Uterus (tissue), 4 donors: ENCODE data around the gene DST. TPM values are rescaled to one million over a fixed set of nuclear protein-coding genes. Genes with fewer than 3 reads are reported as not detected.

Experiments
- DNase-seq, 2 donors: peaks; one replicate each; pipeline ENCODE4 v3.0.0-alpha.2; 2019 to 2020
- H3K27ac ChIP-seq, 2 donors: fragments of 200-600 bp; sonication (generic); 1 replicate in 1 of 2; 2 replicates in 1 of 2; pipeline ENCODE4 v1.5.1; 2016 to 2018
- H3K27me3 ChIP-seq, 2 donors: fragments of 200-600 bp; sonication (generic); one replicate each; pipeline ENCODE4 v1.5.1; 2018 to 2019; ENCODE audit warnings: control low read depth in 1 of 2
- H3K36me3 ChIP-seq, 2 donors: fragments of 200-600 bp; sonication (generic); one replicate each; pipeline ENCODE4 v1.5.1; 2019; ENCODE audit warnings: control low read depth in 1 of 2
- H3K4me1 ChIP-seq, 2 donors: fragments of 200-600 bp; sonication (generic); one replicate each; pipeline ENCODE4 v1.5.1; 2018 to 2019; ENCODE audit warnings: control low read depth in 1 of 2
- H3K4me3 ChIP-seq, 2 donors: fragments of 200-600 bp; sonication (generic); 1 replicate in 1 of 2; 2 replicates in 1 of 2; pipeline ENCODE4 v1.5.1; 2018 to 2019; ENCODE audit warnings: mild to moderate bottlenecking in 1 of 2
- H3K9me3 ChIP-seq, 2 donors: fragments of 200-600 bp; sonication (generic); one replicate each; pipeline ENCODE4 v1.5.1; 2019; ENCODE audit warnings: control low read depth in 1 of 2
- CTCF ChIP-seq, 4 experiments: fragments of 200-600 bp in 2 of 4; fragments of 450-650 bp in 2 of 4; sonication (generic) in 2 of 4; IDR thresholded peaks; one replicate each; pipeline ENCODE4 v1.5.1; 2016 to 2019; ENCODE audit warnings: antibody characterized with exemption in 4 of 4, mild to moderate bottlenecking in 2 of 4, moderate library complexity in 1 of 4
- POLR2A ChIP-seq, 2 donors: fragments of 450-650 bp; IDR thresholded peaks; one replicate each; pipeline ENCODE4 v1.6.1; 2016; ENCODE audit warnings: antibody characterized with exemption in 2 of 2, mild to moderate bottlenecking in 1 of 2, moderate library complexity in 1 of 2
- intact Hi-C: fragments of 100-400 bp; cut with DNase I; formaldehyde crosslinking; loops from one replicate; pipeline ENCODE4 v1.15.1; 2023; ENCODE audit warnings: low total_unique reads
- total RNA-seq, 4 donors: library from RNA; depleted of rRNA in 3 of 4; stranded (reverse); fragments of >200 nt in 3 of 4; gene quantifications; one replicate each; pipeline versions ENCODE4 v1.1.0 to v1.2.4, GENCODE V29; 2014 to 2023
- donor health status: DM: yes; HTN: yes; CAD: no.

The DST gene
- total RNA-seq, 4 donors from 2014 or later: 307 to 809 (median 516) TPM

GRCh38 chr6:56511591-56511990 is 131.1 kb downstream of the DST start:
- Histone ChIP-seq H3K9me3 (no peaks in the 10 kb centered on the region), H3K4me1 (peaks cover 12 to 26% of the 10 kb centered on the region in 2 donors), H3K36me3 (no peaks in the 10 kb centered on the region), H3K27me3 (no peaks in the 10 kb centered on the region), H3K27ac (peak overlapping the region; percentile 39 to 100), H3K4me3 (no peak overlapping the region)
- intact Hi-C loops: no loop called here
- DNase-seq: no peak
- no peak for TF ChIP-seq POLR2A (IDR thresholded peaks at IDR 0.05)

- no peak for TF ChIP-seq CTCF (IDR thresholded peaks at IDR 0.05)
- no peak for TF ChIP-seq POLR2A (IDR thresholded peaks at IDR 0.05)
- intact Hi-C loops: no loop called here
- H3K27me3 ChIP-seq: no peaks in the 10 kb centered on the region
- no peak for DNase-seq
- H3K4me3 ChIP-seq: no peak overlapping the region
- peak overlapping the region; percentile 39 to 100 for H3K27ac ChIP-seq
- no peaks in the 10 kb centered on the region for H3K36me3 ChIP-seq
- H3K9me3 ChIP-seq: no peaks in the 10 kb centered on the region
- peaks cover 12 to 21% of the 10 kb centered on the region in 2 donors for H3K4me1 ChIP-seq
Measured at GRCh38 chr6:56510984-56511531, 131.6 kb downstream of the DST start.

- H3K4me1 ChIP-seq: peaks cover 12 to 21% of the 10 kb centered on the region in 2 donors
- intact Hi-C loops: no loop called here
- H3K9me3 ChIP-seq: no peaks in the 10 kb centered on the region
- no peak overlapping the region for H3K4me3 ChIP-seq
- TF ChIP-seq POLR2A (IDR thresholded peaks at IDR 0.05): no peak
- TF ChIP-seq CTCF (IDR thresholded peaks at IDR 0.05): no peak
- H3K27ac ChIP-seq: peak overlapping the region; percentile 78 to 100
- no peaks in the 10 kb centered on the region for H3K36me3 ChIP-seq
- no peak for DNase-seq
- no peaks in the 10 kb centered on the region for H3K27me3 ChIP-seq
Measured at GRCh38 chr6:56509031-56509430, 133.7 kb downstream of the DST start.

- no peak for DNase-seq
- Histone ChIP-seq H3K27ac (peak overlapping the region; percentile 78 to 100), H3K36me3 (no peaks in the 10 kb centered on the region), H3K9me3 (no peaks in the 10 kb centered on the region), H3K4me3 (no peak overlapping the region), H3K4me1 (peaks cover 8 to 28% of the 10 kb centered on the region in 2 donors), H3K27me3 (no peaks in the 10 kb centered on the region)
- intact Hi-C loops: no loop called here
- no peak for TF ChIP-seq POLR2A (IDR thresholded peaks at IDR 0.05)
- no peak for TF ChIP-seq CTCF (IDR thresholded peaks at IDR 0.05)
Measured at GRCh38 chr6:56507517-56507916, 135.2 kb downstream of the DST start.

GRCh38 chr6:56505512-56506260 is 137.0 kb downstream of the DST start:
- no peak for TF ChIP-seq POLR2A (IDR thresholded peaks at IDR 0.05)
- no peak for TF ChIP-seq CTCF (IDR thresholded peaks at IDR 0.05)
- peaks cover 4 to 34% of the 10 kb centered on the region in 2 donors for H3K4me1 ChIP-seq
- H3K9me3 ChIP-seq: no peaks in the 10 kb centered on the region
- no peak overlapping the region for H3K4me3 ChIP-seq
- DNase-seq: no peak
- no peaks in the 10 kb centered on the region for H3K36me3 ChIP-seq
- H3K27me3 ChIP-seq: no peaks in the 10 kb centered on the region
- intact Hi-C loops: no loop called here
- H3K27ac ChIP-seq: peak overlapping the region; percentile 78 to 100
